Retina (tissue), 1 donor: ENCODE results near the gene AKAIN1.
A peak's percentile ranks its signal among the peaks of the same experiment; 100 is the strongest.

Experiments used
- DNase-seq: peaks from one replicate; pipeline ENCODE4 v3.0.0-alpha.2; 2016

Gene AKAIN1

GRCh38 chr18:5197032-5197434 is at the start of gene AKAIN1:
AKAIN1 (minus strand) TSS chr18:5197257; CDS start chr18:5197053, 204 bp downstream.
- DNase-seq = peak; percentile 88

DNA sequence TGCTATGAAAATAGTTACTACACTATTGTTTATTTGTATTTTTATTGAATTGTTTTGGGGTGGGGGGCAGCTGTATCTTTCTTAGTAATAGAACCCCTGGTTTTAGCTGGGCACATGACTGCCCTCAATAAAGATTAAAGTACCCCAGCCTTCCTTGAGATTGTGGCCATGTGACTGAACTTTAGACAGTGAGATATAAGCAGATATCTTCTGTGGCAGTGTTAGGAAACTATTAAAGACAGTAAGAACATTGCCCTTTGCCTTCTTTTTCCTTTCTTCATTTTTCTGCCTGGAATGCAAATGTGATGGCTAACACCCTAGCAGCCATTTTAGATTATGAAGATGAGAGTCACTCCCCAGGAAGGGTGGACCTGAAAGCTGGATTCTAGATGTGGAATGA is 47.9 kb upstream of the AKAIN1 start:
- DNase-seq = no peak

GRCh38 chr18:5239447-5239846 is 42.4 kb upstream of the AKAIN1 start:
- no peak for DNase-seq

DNA sequence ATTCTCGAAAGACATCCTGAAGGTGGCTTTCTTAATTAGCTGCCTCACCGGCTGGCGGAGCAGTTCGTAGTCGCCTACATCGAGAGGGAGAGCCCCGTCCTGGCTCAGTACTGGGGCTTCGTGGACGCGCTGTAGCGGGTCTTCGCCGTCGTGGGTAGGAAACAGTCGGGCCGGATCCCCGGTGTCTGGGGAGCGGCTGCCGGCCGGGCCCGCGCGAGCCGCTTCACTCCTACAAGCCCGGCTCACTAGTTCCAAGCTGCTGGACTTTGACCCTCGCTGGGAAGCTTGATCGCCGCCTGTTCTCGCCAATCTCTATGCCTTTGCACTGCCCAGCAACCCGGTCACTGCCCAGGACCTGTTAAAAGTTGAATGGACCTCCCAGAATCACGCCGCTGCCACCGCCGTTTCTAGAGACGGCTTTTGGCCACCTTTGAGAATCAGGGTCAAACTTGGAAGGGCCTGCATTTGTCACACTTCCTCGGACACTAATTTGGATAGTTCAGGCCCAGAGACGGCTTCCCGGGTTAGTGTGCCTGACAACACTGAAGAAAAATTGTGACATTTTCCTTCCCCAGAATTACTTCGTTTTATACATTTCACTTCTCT is 41.4 kb upstream of the AKAIN1 start:
- no peak for DNase-seq

DNA sequence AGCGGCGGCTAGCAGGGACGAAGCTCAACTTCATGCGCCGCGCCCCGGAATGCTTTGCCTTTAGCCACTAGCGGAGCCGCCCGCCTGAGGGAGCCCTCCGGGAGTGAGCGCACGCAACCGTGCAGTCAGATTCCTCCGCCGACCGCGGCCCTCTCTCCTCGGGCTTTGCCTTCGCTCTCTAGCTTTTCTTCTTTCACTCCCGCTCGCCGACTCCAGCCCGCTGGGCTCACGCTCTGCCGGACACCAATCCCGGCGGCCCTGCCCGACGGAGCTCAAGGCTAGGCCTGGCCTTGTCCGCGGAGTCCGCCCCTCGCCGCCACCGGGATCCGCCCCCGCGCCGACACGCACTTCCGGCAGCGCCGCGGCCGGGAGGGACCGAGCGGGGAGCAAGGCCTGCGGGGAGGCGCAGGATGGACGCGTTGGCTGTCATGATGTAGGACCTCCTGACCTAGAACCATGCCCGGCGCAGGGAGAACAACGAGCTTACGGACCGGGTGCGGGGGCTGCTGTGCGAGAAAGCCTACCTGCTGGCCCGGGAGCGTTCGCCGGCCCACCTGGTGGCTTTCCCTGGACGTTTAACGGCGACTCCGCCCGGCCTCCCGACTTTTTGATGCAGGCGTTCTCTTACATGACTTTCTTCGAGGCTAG is 40.8 kb upstream of the AKAIN1 start:
- DNase-seq = peak; percentile 99

DNA sequence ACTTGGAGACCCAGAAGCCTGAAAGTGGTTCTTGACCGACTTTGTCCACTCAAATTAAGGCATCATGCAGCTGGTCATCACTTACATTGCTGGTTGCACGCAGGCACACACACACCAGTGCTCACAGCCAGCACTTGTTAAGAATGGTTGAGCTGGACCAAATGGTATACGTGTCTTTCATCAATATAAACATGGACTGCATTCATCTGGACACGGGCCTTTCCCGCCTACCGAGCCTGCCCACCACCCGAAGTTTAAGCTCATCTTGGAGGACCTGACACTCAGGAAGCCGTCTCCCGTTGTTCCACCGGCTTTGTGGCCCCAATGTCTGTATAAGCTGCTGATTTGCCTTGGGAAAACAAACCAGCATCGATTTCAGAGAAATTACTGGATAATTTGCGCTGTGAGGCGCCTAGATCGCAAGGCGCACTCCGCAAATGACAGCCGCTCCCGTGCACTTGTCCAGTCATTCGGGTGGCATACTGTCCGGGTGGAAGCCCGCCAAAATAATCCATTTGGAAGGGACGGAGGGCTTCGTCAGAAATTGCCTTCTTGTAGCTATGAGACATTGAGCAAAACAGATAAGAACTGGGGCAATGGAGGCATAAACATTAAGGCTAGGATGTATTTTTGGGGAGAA is 40.1 kb upstream of the AKAIN1 start:
- DNase-seq = no peak

DNA sequence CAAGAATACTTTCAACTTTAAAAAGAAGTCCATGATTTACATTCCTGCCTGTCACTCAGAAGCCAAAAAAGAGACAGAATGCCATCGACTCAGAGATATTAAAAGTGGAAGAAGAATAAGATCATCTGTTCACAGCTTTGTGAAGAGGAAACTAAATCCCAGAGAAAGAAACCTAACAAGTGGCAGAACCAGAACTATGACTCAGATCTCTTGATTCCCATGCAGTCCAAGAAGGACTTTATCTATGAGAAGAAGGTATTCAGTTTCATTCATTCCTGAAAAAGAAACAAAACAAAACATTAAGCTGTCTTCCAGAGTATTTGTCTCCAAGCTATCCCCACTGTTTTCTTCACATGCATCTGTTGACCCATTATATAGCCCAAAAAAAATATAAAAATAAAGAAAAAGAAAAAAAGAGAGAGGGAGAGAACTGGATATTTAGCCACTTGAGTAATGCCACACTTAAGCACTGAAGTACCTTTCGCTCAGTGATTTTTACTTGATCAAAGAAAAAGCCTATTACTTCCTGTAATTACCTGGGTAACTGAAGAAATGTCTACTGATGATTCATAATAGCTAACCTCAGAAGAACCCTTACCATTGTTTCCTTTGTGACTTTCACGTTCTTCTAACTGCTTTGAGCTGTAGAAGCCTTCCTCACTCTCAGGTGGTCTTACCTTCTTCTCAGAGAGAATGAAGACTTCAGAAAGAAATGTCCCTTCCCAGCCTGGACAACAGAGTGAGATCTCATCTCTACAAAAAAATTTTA is 17.7 kb upstream of the AKAIN1 start:
- no peak for DNase-seq

DNA sequence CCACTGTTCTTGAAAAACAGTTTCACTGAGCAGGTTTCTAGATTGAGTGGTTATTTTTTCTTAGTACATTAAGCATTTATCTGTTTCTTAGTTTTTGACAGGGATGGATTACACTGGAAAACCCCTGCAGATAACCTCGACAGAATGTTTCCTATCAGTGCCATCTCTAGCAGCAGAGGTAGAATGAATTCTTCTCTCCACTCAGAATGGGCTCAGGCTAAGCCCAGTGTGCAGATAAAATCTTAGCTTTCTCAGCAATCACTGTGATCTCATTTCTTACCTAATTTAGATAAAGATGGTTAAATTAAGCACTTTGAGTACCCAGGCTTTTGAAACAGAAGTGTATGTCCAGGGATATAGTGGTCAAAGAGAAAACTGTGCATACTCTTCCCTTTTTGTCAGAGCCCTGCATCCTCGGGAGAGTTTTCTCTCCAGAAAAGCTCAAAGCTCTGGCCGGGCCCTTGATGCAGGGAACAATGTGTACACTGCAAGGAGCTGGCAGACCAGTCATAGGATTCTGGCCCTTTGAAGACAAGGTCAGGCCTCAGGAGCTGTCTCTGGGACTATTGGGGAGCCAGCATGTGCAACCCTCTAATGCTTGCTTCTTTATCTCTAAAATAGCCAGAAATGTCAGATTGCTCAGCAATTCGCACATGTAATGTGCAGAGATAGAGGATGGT is 10.6 kb upstream of the AKAIN1 start:
- DNase-seq = no peak

GRCh38 chr18:5198311-5198710 is 1.3 kb upstream of the AKAIN1 start:
- DNase-seq = no peak

DNA sequence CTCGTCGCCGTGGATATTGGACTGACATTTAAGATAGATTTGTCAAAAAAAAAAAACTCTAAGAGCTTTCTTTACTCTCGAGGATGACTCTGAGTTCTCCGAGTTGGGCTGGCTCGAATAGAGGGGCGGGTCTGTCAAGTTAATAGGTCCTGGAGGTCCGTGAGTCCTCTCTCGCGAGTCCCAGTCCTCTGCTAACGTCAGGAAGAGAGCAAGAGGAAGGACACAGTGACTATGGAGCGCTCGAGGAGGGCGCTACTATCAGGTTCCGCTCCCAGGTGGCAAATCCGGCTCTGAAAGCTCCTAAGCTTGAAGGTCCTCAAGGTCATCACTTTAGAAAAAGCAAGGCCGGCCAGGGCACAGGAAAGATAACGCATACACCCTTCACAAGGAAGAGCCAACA is 404 bp upstream of the AKAIN1 start:
- no peak for DNase-seq

DNA sequence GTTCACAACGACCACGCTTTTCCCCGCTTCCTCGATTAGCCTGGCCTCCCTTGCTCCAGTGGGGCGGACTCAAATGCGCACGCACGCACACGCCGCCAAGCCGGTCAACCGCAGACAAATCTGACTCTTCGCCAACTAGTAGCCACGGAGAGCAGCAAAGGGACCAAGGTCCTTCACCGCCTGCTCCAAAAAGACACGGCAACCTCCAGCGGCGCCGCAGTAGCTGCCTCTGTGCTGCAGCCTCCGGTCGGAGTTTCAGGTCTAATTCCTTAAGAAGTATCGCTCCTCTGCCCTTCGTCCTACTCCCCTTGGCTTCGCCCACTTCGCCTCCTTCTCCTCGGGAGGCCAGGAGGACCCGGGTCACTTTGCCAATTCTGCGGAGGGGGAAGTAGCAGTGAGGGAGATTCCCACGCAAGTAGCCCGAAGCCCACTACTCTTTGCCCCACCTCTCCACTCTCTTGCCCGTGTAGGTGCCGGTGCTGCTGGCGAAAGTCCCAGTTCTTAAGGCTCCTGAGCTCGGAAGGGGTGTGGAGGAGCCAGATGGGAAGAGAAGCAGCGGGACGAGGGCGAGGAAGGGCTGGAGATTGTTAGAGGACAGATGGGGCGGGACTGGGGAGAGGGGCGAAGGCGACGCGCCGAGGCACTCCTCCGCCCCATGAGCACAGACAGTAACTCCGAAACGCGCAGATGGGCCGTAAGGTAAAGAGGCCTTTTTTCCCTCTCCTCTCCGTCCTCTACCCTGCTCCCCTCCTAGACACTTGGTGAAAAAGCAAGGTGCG is 615 bp downstream of the AKAIN1 start:
- peak; percentile 78 for DNase-seq

GRCh38 chr18:5195656-5196055 is 1.4 kb downstream of the AKAIN1 start:
- no peak for DNase-seq

DNA sequence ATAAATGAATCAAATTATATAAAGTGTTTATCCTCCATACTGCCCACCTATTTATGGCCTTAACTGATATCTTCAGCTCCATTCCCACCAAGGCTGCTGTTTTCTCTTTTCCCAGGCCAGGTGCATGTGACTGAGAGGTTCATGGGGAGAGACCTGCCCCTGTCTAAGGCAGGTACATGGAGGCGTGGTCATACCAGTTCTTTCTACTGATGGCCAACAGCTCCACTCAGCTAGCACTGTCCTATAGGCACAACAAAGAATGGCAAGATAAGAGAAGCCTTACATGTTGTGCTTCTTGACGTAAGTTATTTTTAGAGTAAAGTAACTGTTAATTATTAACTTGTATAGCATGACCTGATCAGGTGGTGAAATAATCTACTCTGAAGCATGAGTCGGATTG is 16.8 kb downstream of the AKAIN1 start:
- no peak for DNase-seq

DNA sequence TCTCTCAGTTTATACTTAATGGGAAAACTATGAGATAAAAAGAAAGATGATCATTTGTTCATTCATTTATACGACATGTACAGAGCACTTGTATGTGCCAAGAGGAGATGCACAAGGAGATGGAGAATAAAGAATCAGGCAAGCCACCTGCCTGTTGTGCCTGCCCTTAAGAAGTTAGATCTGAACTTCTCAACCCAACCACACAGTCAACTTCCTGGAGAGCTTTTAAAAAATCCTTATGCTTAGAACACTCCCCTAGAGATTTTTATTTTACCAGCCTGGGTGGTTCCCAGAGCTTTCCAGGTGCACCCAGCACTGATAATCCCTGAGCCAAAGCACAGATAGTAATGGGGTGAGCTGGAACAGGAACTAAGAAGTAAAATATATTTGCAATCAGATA is 18.5 kb downstream of the AKAIN1 start:
- no peak for DNase-seq

- no peak for DNase-seq
Observed at GRCh38 chr18:5175378-5175777, 21.7 kb downstream of the AKAIN1 start.

DNA sequence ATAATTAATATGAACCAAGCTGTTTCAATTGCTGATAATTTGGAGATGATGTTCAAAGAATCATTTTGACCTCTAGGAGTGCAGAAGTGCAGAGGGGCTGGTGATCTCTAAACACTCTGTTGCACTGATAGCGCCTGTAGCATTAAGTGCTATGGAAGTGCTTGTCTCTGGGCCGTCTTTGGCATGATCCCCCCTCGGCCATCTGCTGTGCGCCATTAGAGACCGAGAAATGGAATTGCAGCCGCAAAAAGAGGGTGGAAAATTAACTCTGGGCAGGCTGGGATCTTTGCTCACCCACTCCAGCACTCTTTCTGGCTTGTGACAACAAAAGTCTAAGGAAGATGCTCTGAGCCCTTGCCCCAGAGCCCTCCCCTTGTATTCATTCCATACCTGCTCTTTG is 23.4 kb downstream of the AKAIN1 start:
- DNase-seq = no peak

DNA sequence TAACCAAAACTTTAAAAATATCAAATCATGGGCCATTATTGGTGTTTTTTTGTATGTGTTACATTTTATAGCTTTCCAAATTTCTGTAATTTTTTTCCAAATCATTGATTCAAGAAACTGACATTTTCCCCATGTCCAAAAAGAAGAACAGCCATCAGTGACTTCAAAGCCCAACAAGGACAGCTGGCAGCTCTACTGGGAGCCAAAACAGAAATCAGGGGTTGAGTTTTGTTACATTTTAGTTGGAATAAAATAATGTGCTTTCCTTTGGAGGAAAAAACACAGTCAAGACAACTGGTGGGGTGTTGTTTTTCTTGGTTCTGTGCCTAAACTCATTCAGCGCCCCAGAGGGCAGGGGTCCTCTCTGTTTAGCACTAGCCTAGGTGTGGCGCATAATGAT is 23.8 kb downstream of the AKAIN1 start:
- no peak for DNase-seq

DNA sequence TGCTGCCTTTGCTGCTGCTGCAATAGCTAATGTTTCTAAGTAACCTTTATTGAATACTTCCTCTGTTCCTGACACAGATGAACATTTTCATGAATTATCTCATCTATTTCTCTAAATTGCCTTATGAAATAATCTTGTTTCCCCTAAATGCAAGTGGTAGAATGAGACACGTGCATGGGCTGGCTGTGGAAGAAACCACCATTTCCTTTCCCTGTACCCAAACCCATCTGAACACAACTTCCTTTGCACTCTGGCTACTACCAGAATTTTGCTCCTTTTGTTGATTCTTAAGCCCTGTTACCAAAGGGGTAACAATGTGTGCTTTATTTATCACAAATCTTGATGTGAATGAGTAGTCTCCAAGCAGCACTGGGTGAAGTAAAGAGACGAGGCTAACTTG is 29.2 kb downstream of the AKAIN1 start:
- DNase-seq = no peak

GRCh38 chr18:5166606-5167280 is 30.3 kb downstream of the AKAIN1 start:
- DNase-seq = no peak

DNA sequence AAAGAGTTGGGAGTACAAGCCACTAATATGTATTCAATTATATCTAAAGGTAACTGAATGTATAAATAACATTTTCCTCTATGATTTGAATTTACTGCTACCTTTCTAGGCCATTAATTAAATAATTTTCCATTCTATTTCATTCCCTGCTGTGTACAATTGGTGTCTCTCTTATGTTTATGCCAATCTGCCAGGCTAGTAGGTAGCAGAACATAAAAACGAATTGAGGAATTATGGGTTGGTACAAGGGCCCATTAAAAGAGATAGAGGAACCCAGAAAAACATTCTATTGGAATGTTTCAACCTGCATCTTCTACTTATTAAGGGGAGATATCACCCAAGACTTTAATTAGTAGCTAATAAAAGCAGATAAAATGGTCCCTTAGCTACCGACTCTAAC is 32.2 kb downstream of the AKAIN1 start:
- no peak for DNase-seq

DNA sequence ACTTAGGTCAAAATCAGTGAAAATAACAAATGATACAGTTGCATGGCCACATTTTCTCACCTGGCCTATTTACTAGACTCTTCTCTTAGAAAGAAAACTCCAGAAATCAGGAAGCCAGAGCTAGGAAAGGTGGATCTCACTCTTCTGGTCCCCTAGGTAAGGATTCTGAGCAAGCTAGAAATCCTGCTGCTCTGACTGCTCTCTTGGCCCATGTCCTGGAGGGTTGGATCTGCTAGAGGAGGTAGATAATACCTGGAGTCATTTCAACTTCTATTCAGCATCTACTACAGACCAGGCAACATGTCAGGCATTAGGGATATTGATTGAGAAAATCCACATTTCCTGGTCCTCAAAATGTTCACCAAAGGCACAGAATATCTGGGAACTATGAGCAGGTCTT is 34.9 kb downstream of the AKAIN1 start:
- no peak for DNase-seq

- DNase-seq = no peak
Observed at GRCh38 chr18:5159080-5159479, 38.0 kb downstream of the AKAIN1 start.
